ENCODE results near the gene GSTP1. TPM values are rescaled to one million over a fixed set of nuclear protein-coding genes. Genes with fewer than 3 reads are reported as not detected.

GSTP1 gene
- total RNA-seq, result 100 to 1,000 TPM; 514 to 845 (median 628) TPM

GRCh38 chr11:67583247-67584204 is at the start of gene GSTP1:
Gene GSTP1, plus strand, starts transcription at chr11:67583812. Its CDS starts 32 bp downstream, at chr11:67583844.
- H3K9me3 ChIP-seq, result no peaks in the 10 kb centered on the region
- ATAC-seq, result peak; percentile 99
- H3K36me3 ChIP-seq, result peaks cover 0 to 41% of the 10 kb centered on the region in 2 donors
- TF ChIP-seq POLR2AphosphoS5 (IDR thresholded peaks at IDR 0.05), result peak; percentile 93
- TF ChIP-seq EP300 (IDR thresholded peaks at IDR 0.05), result no peak
- TF ChIP-seq POLR2A (IDR thresholded peaks at IDR 0.05), result peak; percentile 94
- peak in 3 of 4 experiments; percentile 91 to 95 (median 92) for TF ChIP-seq CTCF (IDR thresholded peaks at IDR 0.05)
- peak within 1 kb of the TSS; percentile 89 to 93 for H3K4me3 ChIP-seq
- peaks cover 0 to 34% (median 7%) of the 10 kb centered on the region in 3 donors for H3K4me1 ChIP-seq
- peak within 1 kb of the TSS; percentile 96 to 100 (median 96) for H3K27ac ChIP-seq
- peaks cover 5% of the 10 kb centered on the region for H3K27me3 ChIP-seq
- 0% methylated on average over 4 to 11 of the region's 81 CpGs for WGBS, 2 donors (ENCODE audit: low coverage in 1 of 2)

GRCh38 chr11:67534070-67534679 is 49.4 kb upstream of the GSTP1 start:
- H3K36me3 ChIP-seq, result no peaks in the 10 kb centered on the region
- no peak overlapping the region for H3K4me3 ChIP-seq
- no peak for TF ChIP-seq EP300 (IDR thresholded peaks at IDR 0.05)
- no peak for TF ChIP-seq CTCF (IDR thresholded peaks at IDR 0.05)

GRCh38 chr11:67535561-67535960 is 48.1 kb upstream of the GSTP1 start:
- H3K27ac ChIP-seq, result no peak overlapping the region
- H3K27me3 ChIP-seq, result peaks cover 9% of the 10 kb centered on the region
- TF ChIP-seq EP300 (IDR thresholded peaks at IDR 0.05), result no peak
- H3K9me3 ChIP-seq, result no peaks in the 10 kb centered on the region
- H3K4me1 ChIP-seq, result no peaks in the 10 kb centered on the region
- no peak for ATAC-seq
- no peak overlapping the region for H3K4me3 ChIP-seq
- H3K36me3 ChIP-seq, result no peaks in the 10 kb centered on the region
- WGBS, 2 donors (ENCODE audit: low coverage in 1 of 2), result 75 to 100% methylated on average over 1 of the region's 1 CpG

More at GRCh38 chr11:67534070-67534679, 49.4 kb upstream of the GSTP1 start:
- WGBS, 2 donors (ENCODE audit: low coverage in 1 of 2), result 22 to 36% methylated on average over 4 of the region's 4 CpGs
- H3K27ac ChIP-seq, result no peak overlapping the region
- no peak for ATAC-seq
- H3K4me1 ChIP-seq, result no peaks in the 10 kb centered on the region
- no peaks in the 10 kb centered on the region for H3K9me3 ChIP-seq
- H3K27me3 ChIP-seq, result peaks cover 7% of the 10 kb centered on the region

GRCh38 chr11:67538306-67538705 is 45.3 kb upstream of the GSTP1 start:
- Histone ChIP-seq H3K27me3 (peaks cover 9% of the 10 kb centered on the region), H3K27ac (no peak overlapping the region), H3K4me1 (no peaks in the 10 kb centered on the region), H3K4me3 (no peak overlapping the region), H3K9me3 (no peaks in the 10 kb centered on the region), H3K36me3 (no peaks in the 10 kb centered on the region)
- WGBS, 2 donors (ENCODE audit: low coverage in 1 of 2), result 72 to 80% methylated on average over 6 of the region's 6 CpGs
- ATAC-seq, result no peak
- TF ChIP-seq POLR2A (IDR thresholded peaks at IDR 0.05) (no peak), CTCF (IDR thresholded peaks at IDR 0.05) (no peak), EP300 (IDR thresholded peaks at IDR 0.05) (no peak), POLR2AphosphoS5 (IDR thresholded peaks at IDR 0.05) (no peak)

- Histone ChIP-seq H3K27ac (no peak overlapping the region), H3K4me1 (no peaks in the 10 kb centered on the region), H3K9me3 (no peaks in the 10 kb centered on the region), H3K27me3 (peaks cover 9% of the 10 kb centered on the region), H3K36me3 (no peaks in the 10 kb centered on the region), H3K4me3 (no peak overlapping the region)
- TF ChIP-seq EP300 (IDR thresholded peaks at IDR 0.05) (no peak), CTCF (IDR thresholded peaks at IDR 0.05) (no peak), POLR2A (IDR thresholded peaks at IDR 0.05) (no peak), POLR2AphosphoS5 (IDR thresholded peaks at IDR 0.05) (no peak)
- no CpG with 5 or more reads among the region's 10 CpGs for WGBS, 2 donors (ENCODE audit: low coverage in 1 of 2)
- no peak for ATAC-seq
Observed at GRCh38 chr11:67538823-67539505, 44.6 kb upstream of the GSTP1 start.
